Gastrocnemius medialis (tissue), 4 donors: ENCODE results near the gene SELENOF.

Experiments used
- CTCF ChIP-seq, 5 experiments: fragments of 450-650 bp in 3 of 5; fragments of 200-600 bp in 2 of 5; sonication (generic) in 2 of 5; IDR thresholded peaks in 4 of 5; conservative IDR thresholded peaks in 1 of 5; 1 replicate in 4 of 5; 2 replicates in 1 of 5; pipeline ENCODE4 v1.5.1; 2016 to 2019; ENCODE audit warnings: antibody characterized with exemption in 5 of 5, mild to moderate bottlenecking in 3 of 5, moderate library complexity in 3 of 5
- POLR2A ChIP-seq, 2 donors: fragments of 450-650 bp; IDR thresholded peaks; one replicate each; pipeline ENCODE4 v1.6.1; 2017; ENCODE audit warnings: antibody characterized with exemption in 2 of 2, mild to moderate bottlenecking in 2 of 2, moderate library complexity in 2 of 2

- TF ChIP-seq CTCF (IDR thresholded peaks at IDR 0.05 in 4 of 5, conservative IDR thresholded peaks at IDR 0.05 in 1 of 5) = no peak
- TF ChIP-seq POLR2A (IDR thresholded peaks at IDR 0.05) = peak in 1 of 2 donors; percentile 40
Measured at GRCh38 chr1:86915737-86916235, 1.9 kb upstream of the SELENOF start.
